MM.1S (cell line): ENCODE measurements around the gene FRYL.

Source experiments
- EZH2 ChIP-seq: fragments of 300-600 bp; sonication (generic); optimal IDR thresholded peaks from 2 replicates; pipeline ENCODE3; 2017; ENCODE audit warnings: low read depth, mild to moderate bottlenecking, antibody characterized with exemption, low read length, mixed read lengths
- TF ChIP-seq, protein P1 (sequence below): fragments of 300-600 bp; sonication (generic); IDR thresholded peaks from 2 replicates; pipeline ENCODE4 v1.5.1; 2016; ENCODE audit warnings: antibody characterized with exemption, low read length, mixed read lengths

DNA sequence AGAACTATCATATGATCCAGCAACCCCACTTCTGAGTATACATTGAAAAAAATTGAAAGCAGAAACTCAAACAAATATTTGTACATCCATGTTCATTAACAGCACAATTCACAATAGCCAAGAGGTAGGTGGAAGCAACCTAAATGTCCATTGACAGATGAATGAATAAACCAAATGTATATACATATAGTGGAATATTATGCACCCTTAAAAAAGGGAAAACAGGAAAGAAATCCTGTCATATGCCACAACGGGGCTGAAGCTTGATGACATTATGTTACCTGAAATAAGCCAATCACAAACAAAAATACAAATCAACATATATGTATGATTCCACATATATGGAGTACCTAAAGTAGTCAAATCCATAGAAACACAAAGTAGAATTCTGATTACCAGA lies 222.1 kb downstream of the FRYL start:
- TF ChIP-seq, protein P1, sequence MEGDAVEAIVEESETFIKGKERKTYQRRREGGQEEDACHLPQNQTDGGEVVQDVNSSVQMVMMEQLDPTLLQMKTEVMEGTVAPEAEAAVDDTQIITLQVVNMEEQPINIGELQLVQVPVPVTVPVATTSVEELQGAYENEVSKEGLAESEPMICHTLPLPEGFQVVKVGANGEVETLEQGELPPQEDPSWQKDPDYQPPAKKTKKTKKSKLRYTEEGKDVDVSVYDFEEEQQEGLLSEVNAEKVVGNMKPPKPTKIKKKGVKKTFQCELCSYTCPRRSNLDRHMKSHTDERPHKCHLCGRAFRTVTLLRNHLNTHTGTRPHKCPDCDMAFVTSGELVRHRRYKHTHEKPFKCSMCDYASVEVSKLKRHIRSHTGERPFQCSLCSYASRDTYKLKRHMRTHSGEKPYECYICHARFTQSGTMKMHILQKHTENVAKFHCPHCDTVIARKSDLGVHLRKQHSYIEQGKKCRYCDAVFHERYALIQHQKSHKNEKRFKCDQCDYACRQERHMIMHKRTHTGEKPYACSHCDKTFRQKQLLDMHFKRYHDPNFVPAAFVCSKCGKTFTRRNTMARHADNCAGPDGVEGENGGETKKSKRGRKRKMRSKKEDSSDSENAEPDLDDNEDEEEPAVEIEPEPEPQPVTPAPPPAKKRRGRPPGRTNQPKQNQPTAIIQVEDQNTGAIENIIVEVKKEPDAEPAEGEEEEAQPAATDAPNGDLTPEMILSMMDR = no peak
- TF ChIP-seq EZH2 = no peak
